GM19239 (cell line): ENCODE results near the gene SERINC4.
"Not testable (repeated sequence)": the region's sequence is repeated elsewhere in the genome, so short reads cannot be mapped to it uniquely, and the experiment has no call there.

Source experiments
- DNase-seq: peaks from one replicate; pipeline ENCODE4 v3.0.0; 2011; ENCODE audit warnings: low spot score; ENCODE audit not compliant: insufficient read length
- FAIRE-seq: peaks from 2 replicates; lab custom pipeline; 2011; peaks lifted over from hg19 to GRCh38; lab: Jason Lieb, UNC

The SERINC4 gene

DNA sequence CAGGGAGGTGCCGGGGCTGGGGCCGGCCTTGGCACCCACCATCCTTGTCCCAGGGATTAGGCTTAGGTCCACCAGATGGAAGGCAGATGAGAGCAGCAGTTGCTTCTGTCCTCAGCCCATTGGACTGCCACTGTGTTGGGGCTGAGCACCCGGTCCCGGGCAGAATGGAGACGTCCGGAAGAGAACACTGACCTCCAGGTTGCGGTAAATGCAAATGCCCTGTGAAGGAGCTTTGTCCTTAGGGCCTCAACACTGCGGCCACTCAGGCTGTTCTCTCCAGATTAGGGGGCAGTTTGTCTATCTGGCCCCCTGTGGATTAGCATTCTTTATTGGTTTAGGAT lies at the start of gene SERINC4:
Gene SERINC4 (minus strand): TSS at position 276 of the 341 bp plus-strand sequence. CDS start 234 bp downstream, at position 42.
- FAIRE-seq (no peak), DNase-seq (no peak)

- DNase-seq (no peak), FAIRE-seq (no peak)
Observed at GRCh38 chr15:43845421-43845820, 45.4 kb upstream of the SERINC4 start.

DNA sequence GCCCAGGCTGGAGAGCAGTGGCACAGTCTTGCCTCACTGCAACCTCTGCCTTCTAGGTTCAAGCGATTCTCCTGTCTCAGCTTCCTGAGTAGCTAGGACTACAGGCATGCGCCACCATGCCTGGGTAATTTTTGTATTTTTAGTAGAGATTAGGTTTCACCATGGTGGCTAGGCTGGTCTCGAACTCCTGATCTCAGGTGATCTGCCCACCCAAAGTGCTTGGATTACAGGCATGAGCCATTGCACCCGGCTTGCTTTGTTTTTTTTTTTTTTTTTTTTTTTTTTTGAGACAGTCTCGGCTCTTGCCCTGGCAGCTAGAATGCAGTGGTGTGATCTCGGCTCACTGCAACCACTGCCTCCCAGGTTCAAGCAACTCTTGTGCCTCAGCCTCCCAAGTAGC lies 32.5 kb upstream of the SERINC4 start:
- FAIRE-seq, DNase-seq: not testable (repeated sequence)

DNA sequence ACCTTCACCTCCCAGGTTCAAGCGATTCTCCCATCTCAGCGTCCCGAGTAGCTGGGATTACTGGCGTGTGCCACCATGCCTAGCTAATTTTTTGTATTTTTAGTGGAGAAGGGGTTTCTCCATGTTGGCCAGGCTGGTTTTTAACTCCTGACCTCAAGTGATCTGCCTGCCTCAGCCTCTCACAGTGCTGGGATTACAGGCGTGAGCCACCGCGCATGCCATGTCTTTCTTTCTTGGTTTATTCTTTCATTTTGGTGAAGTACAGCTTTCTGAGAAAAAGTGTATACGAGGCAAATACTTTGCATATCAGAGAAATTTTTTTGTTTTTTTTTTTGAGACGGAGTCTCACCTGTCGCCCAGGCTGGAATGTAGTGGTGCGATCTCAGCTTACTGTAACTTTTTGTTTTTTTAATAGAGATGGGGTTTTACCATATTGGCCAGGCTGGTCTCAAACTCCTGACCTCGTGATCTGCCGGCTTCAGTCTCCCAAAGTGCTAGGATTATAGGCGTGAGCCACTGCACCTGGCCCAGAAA lies 31.6 kb upstream of the SERINC4 start:
- not testable (repeated sequence) for DNase-seq, FAIRE-seq

- FAIRE-seq, DNase-seq: not testable (repeated sequence)
Observed at GRCh38 chr15:43830691-43831275, 30.8 kb upstream of the SERINC4 start.

DNA sequence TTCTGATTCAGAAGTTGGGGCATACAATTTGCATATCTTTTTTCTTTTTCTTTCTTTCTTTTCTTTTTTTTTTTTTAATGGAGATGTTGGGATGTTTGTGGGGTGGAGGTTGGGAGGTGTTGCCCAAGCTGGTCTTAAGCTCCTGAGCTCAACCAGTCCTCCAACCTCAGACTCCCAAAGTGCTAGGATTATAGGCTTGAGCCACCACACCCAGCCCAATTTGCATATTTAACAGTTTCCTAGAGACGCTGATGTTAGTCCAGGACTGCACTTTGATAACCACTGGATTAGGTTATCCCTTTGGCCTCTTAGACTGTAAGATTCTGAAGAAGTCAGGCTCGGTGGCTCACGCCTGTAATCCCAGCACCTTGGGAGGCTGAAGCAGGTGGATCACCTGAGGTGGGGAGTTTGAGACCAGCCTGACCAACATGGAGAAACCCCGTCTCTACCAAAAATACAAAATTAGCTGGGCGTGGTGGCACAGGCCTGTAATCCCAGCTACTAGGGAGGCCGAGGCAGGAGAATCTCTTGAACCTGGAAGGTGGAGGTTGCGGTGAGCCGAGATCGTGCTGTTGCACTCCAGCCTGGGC lies 30.0 kb upstream of the SERINC4 start:
- not testable (repeated sequence) for DNase-seq, FAIRE-seq

- no peak for DNase-seq
- peak; percentile 68 for FAIRE-seq
Observed at GRCh38 chr15:43828061-43828657, 28.1 kb upstream of the SERINC4 start.

GRCh38 chr15:43826508-43827341 lies 26.7 kb upstream of the SERINC4 start, which contains the start of gene WDR76:
Gene WDR76 (plus strand): TSS chr15:43827002. CDS start chr15:43827033, 31 bp downstream.
- FAIRE-seq: peak; percentile 80

GRCh38 chr15:43826029-43826507 lies 26.0 kb upstream of the SERINC4 start:
- no peak for FAIRE-seq
- DNase-seq: no peak

More at GRCh38 chr15:43826508-43827341, 26.7 kb upstream of the SERINC4 start, which contains the start of gene WDR76:
- peak; percentile 56 for DNase-seq

GRCh38 chr15:43825305-43825704 lies 25.3 kb upstream of the SERINC4 start:
- not testable (repeated sequence) for DNase-seq, FAIRE-seq

- FAIRE-seq (peak; percentile 100), DNase-seq (peak; percentile 87)
Observed at GRCh38 chr15:43824302-43825246, 24.6 kb upstream of the SERINC4 start, which contains the start of gene MFAP1. Gene MFAP1 (minus strand): TSS chr15:43824690. CDS start chr15:43824569, 121 bp downstream.

DNA sequence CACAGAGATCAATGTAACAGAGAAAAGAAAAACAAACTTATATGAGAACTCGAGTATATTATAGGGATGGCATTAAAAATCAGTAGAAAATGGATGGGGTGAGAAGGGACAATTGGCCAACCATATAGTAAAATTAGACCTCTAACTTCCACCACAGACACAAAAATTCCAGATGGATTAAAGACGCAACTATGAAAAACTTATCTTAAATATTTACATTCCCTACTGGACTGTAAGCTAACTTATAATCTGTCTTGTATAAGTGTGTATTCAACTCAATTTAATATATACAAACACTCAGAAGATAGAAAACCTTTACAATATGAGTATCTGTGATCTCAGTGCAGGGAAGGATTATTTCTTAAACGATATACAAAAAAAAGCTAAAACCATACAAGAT lies 21.5 kb upstream of the SERINC4 start:
- FAIRE-seq (no peak), DNase-seq (no peak)

DNA sequence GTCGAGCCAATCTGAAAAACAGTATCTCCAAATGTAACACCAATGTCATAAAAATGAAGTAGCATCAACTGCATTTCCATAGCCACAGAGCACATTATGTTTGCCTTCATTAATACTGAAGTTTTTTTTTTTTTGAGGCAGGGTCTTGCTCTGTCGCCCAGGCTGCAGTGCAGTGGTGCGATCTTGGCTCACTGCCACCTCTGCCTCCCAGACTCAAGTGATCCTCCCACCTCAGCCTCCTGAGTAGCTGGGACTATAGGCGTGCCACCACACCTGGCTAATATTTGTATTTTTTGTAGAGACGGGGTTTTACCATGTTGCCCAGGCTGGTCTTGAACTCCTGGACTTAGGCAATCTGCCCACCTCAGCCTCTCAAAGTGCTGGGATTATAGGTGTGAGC lies 15.0 kb upstream of the SERINC4 start:
- FAIRE-seq, DNase-seq: not testable (repeated sequence)

DNA sequence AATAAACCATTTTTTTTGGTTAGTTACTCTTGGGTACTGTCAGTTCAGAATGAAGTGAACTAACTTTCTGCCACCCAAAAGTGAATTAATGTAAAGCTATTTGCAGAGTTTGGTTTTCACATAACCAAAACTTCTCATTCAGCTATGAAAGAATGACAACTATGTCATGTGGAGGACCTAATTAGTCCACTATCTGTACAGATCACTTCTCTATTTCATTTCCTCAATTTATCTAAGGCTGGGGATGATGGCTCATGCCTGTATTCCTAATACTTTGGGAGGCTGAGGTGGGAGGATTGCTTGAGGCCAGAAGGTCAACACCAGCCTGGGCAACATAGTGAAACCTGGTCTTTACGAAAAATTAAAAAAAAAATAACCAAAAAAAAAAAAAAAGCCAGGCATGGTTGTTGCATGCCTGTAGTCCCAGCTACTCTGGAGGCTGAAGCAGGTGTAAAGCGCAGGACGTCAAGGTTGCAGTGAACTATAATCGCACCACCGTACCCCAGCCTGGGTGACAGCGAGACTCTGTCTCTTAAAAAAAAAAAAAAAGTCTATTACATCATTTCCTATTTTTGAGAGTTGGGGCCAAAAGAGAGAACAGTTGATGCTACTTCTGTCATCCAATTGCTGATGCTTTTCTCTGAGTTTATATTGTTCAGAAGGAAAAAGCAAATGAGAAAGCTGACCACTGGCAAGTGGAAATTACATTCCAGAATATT lies 9.1 kb upstream of the SERINC4 start:
- DNase-seq (no peak), FAIRE-seq (peak; percentile 21)

DNA sequence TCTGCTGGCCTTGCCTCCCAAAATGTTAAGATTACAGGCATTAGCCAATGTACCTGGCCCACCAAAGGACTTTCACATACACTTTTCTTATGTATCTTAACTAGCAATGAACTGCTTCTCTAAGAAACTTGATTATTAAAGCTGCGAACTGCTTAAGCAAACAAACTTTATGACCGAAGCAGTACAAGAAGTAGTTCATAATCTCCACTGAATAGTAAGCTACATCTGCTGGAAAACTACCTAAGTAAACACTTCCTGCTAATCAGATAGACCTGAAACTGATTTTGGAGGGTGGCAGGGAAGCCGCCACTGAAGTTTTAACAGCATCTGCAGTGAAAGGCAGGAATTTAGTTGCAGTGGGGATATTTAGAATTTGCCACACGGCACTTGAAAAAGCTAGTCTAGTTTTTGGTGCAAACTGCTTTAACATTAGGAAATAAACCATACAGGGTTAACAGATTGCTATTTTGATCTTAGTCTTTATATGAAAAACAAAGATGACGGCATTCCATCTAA lies 8.5 kb upstream of the SERINC4 start:
- no peak for FAIRE-seq

GRCh38 chr15:43802676-43803075 lies 2.7 kb upstream of the SERINC4 start:
- DNase-seq, FAIRE-seq: not testable (repeated sequence)

More for the DNA sequence above, 8.5 kb upstream of the SERINC4 start:
- DNase-seq: no peak

DNA sequence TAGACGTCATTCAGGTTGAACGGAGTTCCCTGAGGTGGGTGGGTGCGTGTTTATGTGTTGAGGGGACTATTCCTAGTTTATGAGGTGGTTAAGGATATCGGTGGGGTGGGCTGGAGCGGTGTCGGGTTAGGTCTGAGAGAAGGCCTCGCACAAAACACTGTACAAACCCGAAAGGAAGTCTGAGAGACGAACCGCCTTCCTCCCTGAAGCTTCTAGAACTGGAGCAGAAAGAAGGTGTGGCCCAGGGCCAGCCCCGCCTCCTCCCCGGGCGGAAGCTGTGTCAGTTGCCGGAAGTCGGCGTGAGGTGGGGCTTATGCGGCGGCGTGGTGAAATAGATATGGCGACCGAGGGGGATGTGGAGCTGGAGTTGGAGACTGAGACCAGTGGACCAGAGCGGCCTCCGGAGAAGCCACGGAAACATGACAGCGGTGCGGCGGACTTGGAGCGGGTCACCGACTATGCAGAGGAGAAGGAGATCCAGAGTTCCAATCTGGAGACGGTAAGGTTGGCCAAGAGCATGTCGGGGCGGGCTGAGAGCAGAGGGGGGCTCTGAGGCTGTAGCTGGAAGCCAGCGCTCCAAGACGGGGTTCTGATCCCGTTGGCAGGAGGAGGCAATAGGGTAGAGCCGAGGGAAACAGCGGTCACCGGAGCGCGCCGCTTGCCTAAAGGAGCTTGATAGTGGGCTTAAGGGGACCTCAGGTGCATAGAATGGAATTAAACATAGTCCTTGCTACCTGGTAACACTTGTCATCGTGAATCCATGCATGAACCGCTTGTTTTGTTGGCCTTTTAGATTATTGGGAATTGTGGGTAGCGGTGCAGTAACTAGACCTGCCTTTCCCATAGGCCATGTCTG lies 494 bp upstream of the SERINC4 start, which contains the start of gene HYPK:
Gene HYPK (plus strand): TSS at position 314 of the 856 bp plus-strand sequence. CDS start 24 bp downstream, at position 338.
- FAIRE-seq (peak; percentile 87), DNase-seq (peak; percentile 76)
